A673 (cell line): ENCODE data around the gene GMDS.

ENCODE experiments used
- CTCF ChIP-seq: fragments of 300-800, 200-600 bp; sonication (generic); conservative IDR thresholded peaks from 2 replicates; pipeline ENCODE4 v1.5.1; 2017; ENCODE audit warnings: low read depth, mild to moderate bottlenecking, antibody characterized with exemption, low read length, moderate library complexity, mixed read lengths
- EZH2 ChIP-seq: fragments of 200-600 bp; sonication (generic); IDR thresholded peaks from 2 replicates; pipeline ENCODE4 v1.6.1; 2017; ENCODE audit warnings: borderline replicate concordance, low read depth, mild to moderate bottlenecking, mixed read lengths, antibody characterized with exemption, low read length; ENCODE audit not compliant: poor library complexity, severe bottlenecking

DNA sequence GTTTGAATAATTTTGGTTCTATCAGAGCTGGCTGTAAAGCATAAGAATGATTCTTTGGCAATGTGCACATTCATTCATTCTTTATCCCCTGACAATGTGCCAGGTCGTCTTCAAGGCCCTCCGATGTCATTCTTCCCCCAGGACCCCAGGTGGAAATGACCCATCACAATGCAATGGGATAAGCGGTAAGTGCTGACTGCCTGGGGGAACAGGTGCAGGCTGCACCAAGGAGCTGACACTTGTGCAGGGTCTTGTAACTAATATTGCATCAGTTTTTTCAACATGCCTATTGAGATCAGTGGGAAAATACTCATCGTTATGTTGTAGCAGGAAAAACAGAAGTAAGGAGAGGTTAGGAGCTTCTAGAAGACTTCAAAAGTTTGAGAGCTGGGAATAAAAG is 530.1 kb downstream of the GMDS start:
- TF ChIP-seq CTCF (no peak), EZH2 (no peak)
